GM19463 (cell line): ENCODE measurements around the gene CTNNA1.
"Not testable (repeated sequence)": the region's sequence is repeated elsewhere in the genome, so short reads cannot be mapped to it uniquely, and the experiment has no call there.

Source experiments
- ATAC-seq: cut with Tn5 transposase; IDR thresholded peaks from one replicate; pipeline ENCODE4 v1.9.1; 2021; ENCODE audit warnings: mild to moderate bottlenecking, moderate library complexity; ENCODE audit not compliant: unreplicated experiment

Gene CTNNA1

GRCh38 chr5:138803935-138804334 lies 50.7 kb downstream of the CTNNA1 start:
- ATAC-seq: no peak

- no peak for ATAC-seq
Observed at GRCh38 chr5:138805096-138805495, 51.9 kb downstream of the CTNNA1 start.

GRCh38 chr5:138807182-138807581 lies 54.0 kb downstream of the CTNNA1 start:
- ATAC-seq: no peak

- ATAC-seq: no peak
Observed at GRCh38 chr5:138809391-138809790, 56.2 kb downstream of the CTNNA1 start.

- not testable (repeated sequence) for ATAC-seq
Observed at GRCh38 chr5:138810861-138811260, 57.6 kb downstream of the CTNNA1 start.

- ATAC-seq: no peak
Observed at GRCh38 chr5:138815529-138815928, 62.3 kb downstream of the CTNNA1 start.

- no peak for ATAC-seq
Observed at GRCh38 chr5:138817241-138817640, 64.0 kb downstream of the CTNNA1 start.

DNA sequence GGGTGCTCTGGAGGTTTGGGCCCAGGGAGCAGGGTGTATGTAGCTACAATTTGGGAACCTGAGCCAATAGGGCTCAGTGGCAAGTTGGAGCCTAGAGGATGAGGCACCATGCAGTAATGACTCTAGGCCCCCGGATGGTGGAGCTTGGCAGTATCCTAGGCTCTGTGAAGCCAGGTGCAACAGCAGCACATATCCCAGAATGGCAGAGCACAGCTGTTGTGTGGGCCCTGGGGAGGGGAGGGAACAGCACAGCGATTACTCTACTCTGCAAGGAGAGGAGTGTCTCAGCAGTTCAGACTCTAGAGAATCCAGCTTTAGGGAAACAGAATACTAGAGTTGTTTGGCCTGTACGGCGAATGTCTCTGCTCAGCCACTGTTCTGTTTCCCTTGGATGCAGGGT lies 65.9 kb downstream of the CTNNA1 start:
- no peak for ATAC-seq

GRCh38 chr5:138820695-138821094 lies 67.5 kb downstream of the CTNNA1 start:
- no peak for ATAC-seq

DNA sequence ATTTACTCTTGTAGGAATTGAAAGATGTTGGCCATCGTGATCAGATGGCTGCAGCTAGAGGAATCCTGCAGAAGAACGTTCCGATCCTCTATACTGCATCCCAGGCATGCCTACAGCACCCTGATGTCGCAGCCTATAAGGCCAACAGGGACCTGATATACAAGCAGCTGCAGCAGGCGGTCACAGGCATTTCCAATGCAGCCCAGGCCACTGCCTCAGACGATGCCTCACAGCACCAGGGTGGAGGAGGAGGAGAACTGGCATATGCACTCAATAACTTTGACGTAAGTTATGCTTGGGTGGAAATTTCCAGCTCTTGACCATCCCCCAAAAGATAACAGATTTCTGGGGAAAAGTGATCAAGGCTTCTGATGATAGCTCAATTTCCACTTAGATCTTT lies 71.3 kb downstream of the CTNNA1 start:
- ATAC-seq: no peak

- ATAC-seq: no peak
Observed at GRCh38 chr5:138824924-138825863, 72.0 kb downstream of the CTNNA1 start.

- no peak for ATAC-seq
Observed at GRCh38 chr5:138828556-138828955, 75.3 kb downstream of the CTNNA1 start.

- no peak for ATAC-seq
Observed at GRCh38 chr5:138829341-138829740, 76.1 kb downstream of the CTNNA1 start.

GRCh38 chr5:138831703-138832102 lies 78.5 kb downstream of the CTNNA1 start:
- no peak for ATAC-seq

DNA sequence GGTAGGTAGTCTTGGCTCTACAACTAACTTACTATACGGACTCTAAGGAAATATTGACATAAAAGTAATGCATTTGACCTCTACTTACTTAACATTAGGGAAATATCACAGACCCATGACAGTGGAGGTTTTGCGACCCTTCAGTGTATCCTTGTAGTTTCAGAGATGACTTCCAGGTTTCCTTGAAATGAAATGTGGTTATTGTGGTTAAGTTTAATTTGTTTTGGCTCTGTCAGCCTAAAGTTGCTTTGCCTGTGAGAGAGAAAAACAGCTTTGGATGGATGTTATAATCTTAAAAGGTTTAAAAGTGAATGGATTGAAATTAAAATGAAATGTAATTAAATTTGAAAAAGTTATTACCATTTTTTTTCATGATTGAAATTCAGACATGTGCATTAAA lies 79.0 kb downstream of the CTNNA1 start:
- ATAC-seq: no peak

GRCh38 chr5:138833080-138833479 lies 79.9 kb downstream of the CTNNA1 start:
- no peak for ATAC-seq

- no peak for ATAC-seq
Observed at GRCh38 chr5:138833726-138834480, 80.7 kb downstream of the CTNNA1 start.

DNA sequence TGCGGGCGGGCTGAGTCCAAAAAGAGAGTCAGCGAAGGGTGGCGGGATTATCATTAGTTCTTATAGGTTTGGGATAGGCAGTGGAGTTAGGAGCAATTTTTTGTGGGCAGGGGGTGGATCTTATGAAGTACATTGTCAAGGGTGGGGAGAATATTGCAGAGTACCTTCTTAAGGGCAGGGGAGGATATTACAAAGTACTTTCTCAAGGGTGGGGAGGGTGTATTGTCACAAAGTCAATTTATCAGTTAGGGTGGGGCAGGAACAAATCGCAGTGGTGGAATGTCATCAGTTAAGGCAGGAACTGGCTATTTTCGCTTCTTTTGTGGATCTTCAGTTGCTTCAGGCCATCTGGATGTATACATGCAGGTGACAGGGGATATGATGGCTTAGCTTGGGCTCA lies 81.6 kb downstream of the CTNNA1 start:
- ATAC-seq: not testable (repeated sequence)

DNA sequence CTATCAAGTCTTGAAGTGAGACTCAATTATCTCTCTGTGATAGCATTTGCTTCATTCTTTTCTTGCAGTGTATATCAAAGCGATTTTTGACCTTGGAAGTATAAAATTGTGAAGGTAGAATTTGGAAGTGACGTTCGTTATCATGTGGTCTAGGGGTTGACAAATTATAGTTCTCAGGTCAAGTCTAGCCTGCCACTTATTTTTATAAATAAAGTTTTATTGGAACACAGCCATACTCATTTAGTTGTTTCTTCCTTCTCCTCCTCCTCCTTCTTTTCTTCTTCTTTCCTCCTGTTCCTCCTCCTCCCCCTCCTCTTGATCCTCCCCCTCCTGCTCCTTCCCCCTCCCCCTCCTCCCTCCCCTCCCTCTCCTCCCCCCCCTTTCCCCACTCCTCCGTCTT lies 83.9 kb downstream of the CTNNA1 start:
- no peak for ATAC-seq

DNA sequence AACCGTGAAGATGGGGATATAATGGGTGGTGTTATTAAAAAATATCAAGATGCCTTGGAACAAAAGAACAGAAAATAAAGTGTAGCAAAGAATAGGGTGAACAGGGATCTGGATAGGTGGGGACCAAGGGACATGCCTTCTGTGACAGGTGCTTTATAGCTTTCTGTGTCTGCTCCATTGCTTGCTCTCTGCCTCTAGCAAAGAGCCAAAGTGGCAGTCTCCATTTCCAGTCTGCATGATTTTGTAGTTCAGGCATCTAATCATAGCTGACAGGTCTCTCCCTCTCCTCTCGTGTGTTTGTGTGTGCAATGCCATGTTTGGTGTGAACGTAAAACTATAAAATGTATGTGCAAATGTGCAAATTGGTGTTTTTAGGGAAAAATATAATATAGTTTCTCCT lies 86.9 kb downstream of the CTNNA1 start:
- no peak for ATAC-seq

GRCh38 chr5:138841531-138841930 lies 88.3 kb downstream of the CTNNA1 start:
- ATAC-seq: no peak
